NT2/D1 (cell line): ENCODE results near the gene ADARB2.

Experiments
- SUZ12 ChIP-seq: IDR thresholded peaks from 2 replicates; pipeline ENCODE4 v1.6.1; 2011; ENCODE audit not compliant: insufficient read length, insufficient read depth; ENCODE audit errors: extremely low read depth
- YY1 ChIP-seq: IDR thresholded peaks from 2 replicates; pipeline ENCODE4 v1.6.1; 2011; ENCODE audit not compliant: insufficient read length, insufficient read depth
- ZNF274 ChIP-seq: IDR thresholded peaks from 2 replicates; pipeline ENCODE4 v1.6.1; 2011; ENCODE audit warnings: mild to moderate bottlenecking, low read depth, low read length

DNA sequence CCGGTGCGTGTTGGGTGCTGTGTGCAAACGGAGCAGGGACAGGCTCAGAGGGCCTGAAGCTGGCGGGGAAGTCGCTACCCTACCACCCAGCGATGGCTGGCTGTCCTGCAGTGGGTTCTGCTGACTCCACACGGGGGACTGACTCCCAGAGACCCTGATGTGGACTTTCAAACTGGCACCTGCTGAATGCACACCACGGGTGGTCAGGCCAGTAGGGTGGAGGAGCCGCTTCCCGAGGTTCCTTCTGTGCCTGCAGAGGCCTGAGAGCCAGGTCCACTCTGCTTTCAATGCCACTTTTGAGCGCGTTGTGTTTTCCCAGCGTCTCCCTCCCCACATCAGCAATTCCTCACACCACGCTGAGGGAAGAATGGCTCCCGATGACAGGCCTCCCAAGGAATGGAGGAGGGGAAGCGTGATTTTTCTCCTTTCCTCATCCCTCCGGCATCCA is 135.3 kb downstream of the ADARB2 start:
- no peak for TF ChIP-seq YY1
- no peak for TF ChIP-seq SUZ12
- TF ChIP-seq ZNF274, result no peak
